ENCODE results near the gene SLC39A13. TPM values are rescaled to one million over a fixed set of nuclear protein-coding genes. Genes with fewer than 3 reads are reported as not detected.
A peak's percentile ranks its signal among the peaks of the same experiment; 100 is the strongest.

SLC39A13 gene
- polyA plus RNA-seq, 3 donors = 4.8 to 27.4 (median 5.9) TPM

- peak overlapping the region; percentile 98 to 99 for H3K4me3 Mint-ChIP-seq
- peaks cover 44% of the 10 kb centered on the region for H3K4me1 Mint-ChIP-seq
- Histone ChIP-seq H3K9me3 (replicated peaks in 1 of 2; ENCODE audit: control insufficient read depth in 1 of 2, insufficient read depth in 1 of 2, low read length in 2 of 2) (no peaks in the 10 kb centered on the region), H3K27me3 (ENCODE audit: control insufficient read depth in 2 of 2, insufficient read depth in 2 of 2, low read length in 2 of 2) (no peaks in the 10 kb centered on the region), H3K4me2 (replicated peaks; ENCODE audit: extremely low read depth, low read length, poor library complexity, severe bottlenecking) (peak overlapping the region; percentile 97), H3K79me2 (ENCODE audit: insufficient read depth, low read length) (peaks cover 88% of the 10 kb centered on the region), H2AFZ (ENCODE audit: insufficient read depth, low read depth, low read length, poor library complexity, severe bottlenecking) (no peak overlapping the region), H3K4me1 (ENCODE audit: control insufficient read depth in 1 of 2, insufficient read depth in 2 of 2, low read length in 2 of 2) (peaks cover 50 to 74% of the 10 kb centered on the region in 2 donors), H3K4me3 (replicated peaks in 1 of 3; ENCODE audit: low read depth in 2 of 3, low read length in 3 of 3) (peak overlapping the region; percentile 84 to 99 (median 97)), H3K9ac (ENCODE audit: insufficient read depth, low read length, poor library complexity, severe bottlenecking) (peak overlapping the region; percentile 99), H4K20me1 (ENCODE audit: insufficient read depth, low read length) (peaks cover 50% of the 10 kb centered on the region), H3K36me3 (replicated peaks in 1 of 2; ENCODE audit: control insufficient read depth in 1 of 2, insufficient read depth in 2 of 2, low read length in 2 of 2) (peaks cover 44 to 64% of the 10 kb centered on the region in 2 donors), H3K27ac (ENCODE audit: low read depth in 1 of 2, low read length in 2 of 2) (peak overlapping the region; percentile 96 to 97)
- no peak for TF ChIP-seq CTCF (IDR thresholded peaks at IDR 0.05)
- H3K36me3 Mint-ChIP-seq = peaks cover 54 to 69% of the 10 kb centered on the region in 2 donors
- DNase-seq = peak; percentile 65 to 77 (median 70)
- H3K27ac Mint-ChIP-seq = no peak overlapping the region
- H3K27me3 Mint-ChIP-seq (ENCODE audit: low read depth in 3 of 3) = peaks cover 0 to 3% (median 2%) of the 10 kb centered on the region in 3 donors
- intact Hi-C loops (cut with micrococcal nuclease) = no loop called here
- WGBS (ENCODE audit: insufficient coverage) = 0% methylated on average over 7 of the region's 14 CpGs
- peaks cover 0 to 5% (median 0%) of the 10 kb centered on the region in 7 donors for H3K9me3 Mint-ChIP-seq
Measured at GRCh38 chr11:47376525-47377371, 31.6 kb upstream of the SLC39A13 start.

DNA sequence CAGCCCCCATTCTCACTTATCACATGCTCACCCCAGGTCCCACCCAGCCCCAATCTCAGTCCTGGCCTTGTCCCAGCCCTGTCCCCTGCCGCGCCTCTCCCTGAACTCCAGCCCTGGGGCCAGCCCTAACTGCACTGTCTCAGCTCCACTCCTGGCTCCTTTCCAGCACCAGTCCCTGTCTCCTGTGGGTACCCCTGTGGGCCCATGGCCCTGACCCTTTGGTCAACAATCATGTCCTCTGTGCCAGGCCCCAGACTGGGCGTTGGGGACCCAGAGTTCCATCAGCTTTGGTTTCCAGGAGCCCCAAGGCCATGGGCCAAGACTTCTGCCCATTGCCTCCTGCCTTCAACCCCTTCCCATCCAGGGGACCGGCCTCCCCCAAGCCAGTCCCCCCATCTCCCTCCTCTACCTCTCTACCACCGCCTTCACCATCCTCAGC is 30.8 kb upstream of the SLC39A13 start:
- H3K27ac Mint-ChIP-seq = no peak overlapping the region
- H3K27me3 ChIP-seq (ENCODE audit: control insufficient read depth in 2 of 2, insufficient read depth in 2 of 2, low read length in 2 of 2) = no peaks in the 10 kb centered on the region
- H3K4me3 ChIP-seq (replicated peaks in 1 of 3; ENCODE audit: low read depth in 2 of 3, low read length in 3 of 3) = peak overlapping the region; percentile 84 to 99 (median 97)
- H3K27ac ChIP-seq (ENCODE audit: low read depth in 1 of 2, low read length in 2 of 2) = peak overlapping the region; percentile 96 to 97
- H2AFZ ChIP-seq (ENCODE audit: insufficient read depth, low read depth, low read length, poor library complexity, severe bottlenecking) = no peak overlapping the region
- H3K36me3 Mint-ChIP-seq = peaks cover 54 to 69% of the 10 kb centered on the region in 2 donors
- peak overlapping the region; percentile 98 to 99 for H3K4me3 Mint-ChIP-seq
- peak overlapping the region; percentile 97 for H3K4me2 ChIP-seq (replicated peaks; ENCODE audit: extremely low read depth, low read length, poor library complexity, severe bottlenecking)
- peaks cover 48 to 74% of the 10 kb centered on the region in 2 donors for H3K4me1 ChIP-seq (ENCODE audit: control insufficient read depth in 1 of 2, insufficient read depth in 2 of 2, low read length in 2 of 2)
- H3K79me2 ChIP-seq (ENCODE audit: insufficient read depth, low read length) = peaks cover 87% of the 10 kb centered on the region
- H3K9ac ChIP-seq (ENCODE audit: insufficient read depth, low read length, poor library complexity, severe bottlenecking) = peak overlapping the region; percentile 99
- intact Hi-C loops (cut with micrococcal nuclease) = no loop called here
- H3K4me1 Mint-ChIP-seq = peaks cover 41% of the 10 kb centered on the region
- peak in 1 of 3 donors; percentile 20 for DNase-seq
- peaks cover 0 to 5% (median 0%) of the 10 kb centered on the region in 7 donors for H3K9me3 Mint-ChIP-seq
- 0% methylated on average over 5 of the region's 5 CpGs for WGBS (ENCODE audit: insufficient coverage)
- H3K27me3 Mint-ChIP-seq (ENCODE audit: low read depth in 3 of 3) = peaks cover 0 to 2% (median 0%) of the 10 kb centered on the region in 3 donors
- TF ChIP-seq CTCF (IDR thresholded peaks at IDR 0.05) = no peak
- H4K20me1 ChIP-seq (ENCODE audit: insufficient read depth, low read length) = peaks cover 42% of the 10 kb centered on the region
- peaks cover 44 to 64% of the 10 kb centered on the region in 2 donors for H3K36me3 ChIP-seq (replicated peaks in 1 of 2; ENCODE audit: control insufficient read depth in 1 of 2, insufficient read depth in 2 of 2, low read length in 2 of 2)
- H3K9me3 ChIP-seq (replicated peaks in 1 of 2; ENCODE audit: control insufficient read depth in 1 of 2, insufficient read depth in 1 of 2, low read length in 2 of 2) = no peaks in the 10 kb centered on the region
